Fibroblast of lung (primary cell): ENCODE measurements around the gene ZW10.

Experiments
- CTCF ChIP-seq, 2 donors: IDR thresholded peaks in 1 of 2; conservative IDR thresholded peaks in 1 of 2; 1 replicate in 1 of 2; 2 replicates in 1 of 2; pipeline ENCODE4 v1.5.1; 2011 to 2012; ENCODE audit warnings: low read length in 2 of 2, control low read depth in 1 of 2, inconsistent platforms in 1 of 2, low read depth in 1 of 2, mild to moderate bottlenecking in 1 of 2
- EZH2 ChIP-seq: IDR thresholded peaks from 2 replicates; pipeline ENCODE4 v1.5.1; 2012; ENCODE audit warnings: low read length, control low read depth, mild to moderate bottlenecking; ENCODE audit errors: missing control alignments

DNA sequence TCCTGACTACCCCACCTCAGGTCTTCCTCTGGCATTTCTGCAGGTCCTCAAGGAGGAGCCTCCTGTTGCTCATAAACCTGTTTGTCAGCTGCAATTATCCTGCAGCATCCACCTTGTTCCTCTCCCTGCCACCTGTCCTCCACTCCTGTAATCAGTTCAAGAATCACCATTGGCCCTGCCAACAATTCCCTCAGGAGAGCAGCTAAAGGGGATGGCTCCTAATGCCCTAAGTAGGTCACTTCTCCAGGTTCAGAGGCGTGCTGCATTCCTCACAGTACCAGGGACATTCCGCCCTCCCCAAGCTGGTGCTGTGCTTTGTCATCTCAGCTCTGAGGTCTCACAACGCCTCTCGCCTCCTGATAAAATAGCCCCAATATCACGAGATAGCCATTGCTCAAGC, 8.2 kb upstream of the ZW10 start:
- TF ChIP-seq CTCF (conservative IDR thresholded peaks at IDR 0.05 in 1 of 2, IDR thresholded peaks at IDR 0.05 in 1 of 2; ENCODE audit: low read depth in 1 of 2, low read length in 2 of 2) (no peak), EZH2 (no peak)
